Measurements from ENCODE around the gene SIT1. TPM values are rescaled to one million over a fixed set of nuclear protein-coding genes. Genes with fewer than 3 reads are reported as not detected.

The SIT1 gene
- total and polyA plus RNA-seq, 2 experiments from 2014 or later, result 0.21 TPM; not detected in 1

- H3K4me3 ChIP-seq, result no peak overlapping the region
- H3K4me1 ChIP-seq (ENCODE audit: low read depth), result no peaks in the 10 kb centered on the region
- no peaks in the 10 kb centered on the region for H3K36me3 ChIP-seq
- H3K27ac ChIP-seq, result no peak overlapping the region
- TF ChIP-seq, protein P1, sequence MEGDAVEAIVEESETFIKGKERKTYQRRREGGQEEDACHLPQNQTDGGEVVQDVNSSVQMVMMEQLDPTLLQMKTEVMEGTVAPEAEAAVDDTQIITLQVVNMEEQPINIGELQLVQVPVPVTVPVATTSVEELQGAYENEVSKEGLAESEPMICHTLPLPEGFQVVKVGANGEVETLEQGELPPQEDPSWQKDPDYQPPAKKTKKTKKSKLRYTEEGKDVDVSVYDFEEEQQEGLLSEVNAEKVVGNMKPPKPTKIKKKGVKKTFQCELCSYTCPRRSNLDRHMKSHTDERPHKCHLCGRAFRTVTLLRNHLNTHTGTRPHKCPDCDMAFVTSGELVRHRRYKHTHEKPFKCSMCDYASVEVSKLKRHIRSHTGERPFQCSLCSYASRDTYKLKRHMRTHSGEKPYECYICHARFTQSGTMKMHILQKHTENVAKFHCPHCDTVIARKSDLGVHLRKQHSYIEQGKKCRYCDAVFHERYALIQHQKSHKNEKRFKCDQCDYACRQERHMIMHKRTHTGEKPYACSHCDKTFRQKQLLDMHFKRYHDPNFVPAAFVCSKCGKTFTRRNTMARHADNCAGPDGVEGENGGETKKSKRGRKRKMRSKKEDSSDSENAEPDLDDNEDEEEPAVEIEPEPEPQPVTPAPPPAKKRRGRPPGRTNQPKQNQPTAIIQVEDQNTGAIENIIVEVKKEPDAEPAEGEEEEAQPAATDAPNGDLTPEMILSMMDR (IDR thresholded peaks at IDR 0.05; ENCODE audit: low read depth, low read length), result no peak
- no peaks in the 10 kb centered on the region for H3K9me3 ChIP-seq (ENCODE audit: low read depth)
- DNase-seq (ENCODE audit: low read depth in 1 of 2, low spot score in 1 of 2), result no peak
- no peaks in the 10 kb centered on the region for H3K27me3 ChIP-seq
These were observed 17.2 kb upstream of the SIT1 start for GRCh38 chr9:35667939-35668338.

- H3K4me3 ChIP-seq, result no peak overlapping the region
- TF ChIP-seq, protein P1 (IDR thresholded peaks at IDR 0.05; ENCODE audit: low read depth, low read length), result no peak
- DNase-seq (ENCODE audit: low read depth in 1 of 2, low spot score in 1 of 2), result no peak
- H3K9me3 ChIP-seq (ENCODE audit: low read depth), result no peaks in the 10 kb centered on the region
- no peak overlapping the region for H3K27ac ChIP-seq
- peaks cover 4% of the 10 kb centered on the region for H3K4me1 ChIP-seq (ENCODE audit: low read depth)
- no peaks in the 10 kb centered on the region for H3K27me3 ChIP-seq
- no peaks in the 10 kb centered on the region for H3K36me3 ChIP-seq
These were observed 15.8 kb upstream of the SIT1 start for GRCh38 chr9:35666549-35666948.

DNA sequence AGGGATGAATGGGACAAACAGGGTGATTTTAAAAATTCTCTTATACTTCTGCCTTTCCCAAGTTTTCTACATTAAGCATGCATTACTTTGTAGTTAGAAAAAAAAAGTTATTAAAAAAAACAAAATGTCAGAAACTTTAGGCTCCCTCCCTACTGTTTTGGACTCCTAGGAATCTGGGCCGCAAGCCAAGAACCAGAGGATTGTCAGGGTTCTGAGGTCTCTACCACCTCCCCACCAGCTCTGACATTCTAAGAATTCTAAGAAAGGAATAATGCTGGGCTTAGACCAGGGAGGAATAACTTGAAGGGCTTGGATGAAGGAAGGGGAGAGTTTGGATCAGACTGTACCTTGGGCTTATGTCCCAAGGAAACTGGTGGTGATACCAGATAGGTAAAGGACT is 15.3 kb upstream of the SIT1 start:
- peaks cover 9% of the 10 kb centered on the region for H3K4me1 ChIP-seq (ENCODE audit: low read depth)
- DNase-seq (ENCODE audit: low read depth in 1 of 2, low spot score in 1 of 2), result peak in 1 of 2 donors; percentile 75
- H3K36me3 ChIP-seq, result no peaks in the 10 kb centered on the region
- no peaks in the 10 kb centered on the region for H3K27me3 ChIP-seq
- no peak overlapping the region for H3K4me3 ChIP-seq
- TF ChIP-seq, protein P1 (IDR thresholded peaks at IDR 0.05; ENCODE audit: low read depth, low read length), result no peak
- H3K9me3 ChIP-seq (ENCODE audit: low read depth), result no peaks in the 10 kb centered on the region
- no peak overlapping the region for H3K27ac ChIP-seq

DNA sequence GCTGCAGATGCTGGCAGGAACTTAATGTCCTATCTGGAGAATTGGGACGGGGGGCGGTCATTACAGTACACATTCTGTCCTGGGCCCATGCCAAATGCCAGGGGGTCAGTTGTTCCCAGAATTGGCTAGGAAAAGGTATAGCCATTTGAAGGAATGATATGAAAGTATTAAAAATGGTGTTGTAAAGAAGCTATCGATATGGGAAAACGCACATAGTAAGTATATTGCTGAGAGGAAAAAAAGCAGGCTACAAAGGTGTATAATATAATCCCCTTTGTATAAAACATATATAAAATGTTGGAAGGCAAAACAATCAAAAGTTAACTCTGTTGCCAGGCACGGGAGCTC is 14.7 kb upstream of the SIT1 start:
- TF ChIP-seq, protein P1 (IDR thresholded peaks at IDR 0.05; ENCODE audit: low read depth, low read length), result no peak
- no peaks in the 10 kb centered on the region for H3K9me3 ChIP-seq (ENCODE audit: low read depth)

DNA sequence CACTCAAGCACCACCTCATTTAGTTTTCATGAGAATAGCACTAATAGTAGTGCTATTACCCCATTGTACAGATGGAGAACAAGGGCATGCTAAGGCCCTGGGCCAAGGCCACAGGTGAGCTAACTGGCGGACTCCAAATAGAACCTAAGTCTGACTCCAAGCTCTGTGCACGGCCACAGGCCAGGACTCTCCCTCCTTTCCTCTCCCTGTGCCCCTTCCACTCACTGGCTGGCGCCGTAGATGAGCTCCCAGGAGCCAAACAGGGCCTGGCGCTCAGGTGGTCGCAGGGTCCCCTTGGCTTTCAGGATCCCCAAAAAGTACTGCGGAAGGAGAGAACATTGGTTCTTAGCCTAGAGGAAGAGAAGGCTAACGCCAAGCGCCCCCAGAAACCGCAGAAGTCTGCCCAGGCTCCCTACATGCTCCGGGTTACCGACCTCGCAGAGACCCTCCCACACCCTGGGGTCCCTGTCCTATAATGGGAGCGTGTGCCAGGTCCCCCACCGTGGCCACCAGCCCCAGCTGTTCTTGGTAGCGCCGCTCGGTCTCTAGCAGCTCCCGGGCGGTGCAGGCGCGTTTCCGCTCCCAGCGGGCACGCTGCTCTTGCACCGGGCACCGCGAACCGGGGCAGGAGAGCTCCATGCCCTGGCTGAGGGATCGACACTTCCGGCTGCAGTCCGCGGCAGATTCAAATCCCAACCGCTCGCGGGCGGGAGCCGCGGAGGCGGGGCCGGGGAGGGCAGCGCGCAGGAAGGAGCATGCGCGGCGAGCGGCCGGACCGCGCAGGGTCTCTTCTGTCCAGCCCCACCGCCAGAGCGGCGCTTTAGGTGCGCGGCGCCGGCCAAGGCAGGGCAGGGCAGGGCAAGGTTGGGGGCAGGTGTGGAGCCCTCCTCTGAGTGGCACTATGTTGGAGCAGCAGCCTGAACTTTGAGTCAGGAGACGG is 14.1 kb upstream of the SIT1 start, which contains the start of gene ARHGEF39:
ARHGEF39 (minus strand) TSS at position 665 of the 940 bp plus-strand sequence; CDS start at position 639, 26 bp downstream.
- peak within 1 kb of the TSS; percentile 47 for H3K4me3 ChIP-seq
- peak; percentile 79 to 90 for DNase-seq (ENCODE audit: low read depth in 1 of 2, low spot score in 1 of 2)
- no peaks in the 10 kb centered on the region for H3K9me3 ChIP-seq (ENCODE audit: low read depth)
- no peaks in the 10 kb centered on the region for H3K27me3 ChIP-seq
- TF ChIP-seq, protein P1 (IDR thresholded peaks at IDR 0.05; ENCODE audit: low read depth, low read length), result peak; percentile 34
- no peaks in the 10 kb centered on the region for H3K36me3 ChIP-seq
- no peak within 1 kb of the TSS for H3K27ac ChIP-seq
- peaks cover 12% of the 10 kb centered on the region for H3K4me1 ChIP-seq (ENCODE audit: low read depth)

More for the DNA sequence above, 14.7 kb upstream of the SIT1 start:
- Histone ChIP-seq H3K36me3 (no peaks in the 10 kb centered on the region), H3K4me3 (peak overlapping the region; percentile 47), H3K27ac (no peak overlapping the region), H3K4me1 (ENCODE audit: low read depth) (peaks cover 12% of the 10 kb centered on the region), H3K27me3 (no peaks in the 10 kb centered on the region)
- no peak for DNase-seq (ENCODE audit: low read depth in 1 of 2, low spot score in 1 of 2)

All from cardiac muscle cell (in vitro differentiated cells and primary cell).